NCI-H2227 treated with DMSO at 0.1 percent for 48 hours (cell line): ENCODE results near the gene KATNB1.
"Not testable (repeated sequence)": the region's sequence is repeated elsewhere in the genome, so short reads cannot be mapped to it uniquely, and the experiment has no call there.

Source experiments
- DNase-seq: peaks from one replicate; lab custom pipeline; 2025; lab: John Stamatoyannopoulos, UW

The KATNB1 gene

GRCh38 chr16:57773019-57773418, 37.4 kb downstream of the KATNB1 start:
- DNase-seq = no peak

DNA sequence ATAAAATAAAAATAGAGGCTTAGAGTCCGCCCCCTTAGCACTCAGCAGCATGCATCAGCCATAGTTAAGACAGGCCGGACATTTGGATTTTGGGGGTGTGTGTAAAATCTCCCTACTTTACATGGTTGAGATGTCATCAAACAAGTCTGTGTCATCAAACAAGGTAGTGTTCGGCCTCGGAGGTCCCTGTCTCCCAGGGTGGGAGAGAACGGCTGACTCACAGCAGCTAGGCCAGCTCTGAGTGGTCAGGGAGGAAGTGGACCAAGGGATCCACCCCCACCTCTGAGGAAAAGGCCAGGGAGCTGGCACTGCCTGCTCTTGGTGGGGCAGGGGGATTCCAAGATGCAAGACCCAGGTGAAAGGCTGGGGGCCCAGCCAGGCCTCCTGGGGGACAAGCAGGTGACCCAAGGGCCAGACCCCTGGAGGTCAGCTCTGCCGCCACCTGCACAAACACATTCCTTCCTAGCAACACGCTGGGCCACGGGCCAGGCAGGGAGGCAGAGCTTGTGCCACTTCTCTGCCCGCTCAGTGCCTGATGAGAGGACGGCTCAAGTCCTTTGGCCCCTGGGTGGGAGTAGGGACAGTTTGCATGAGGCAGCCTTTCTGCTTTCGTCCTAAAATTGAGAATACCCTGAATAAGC, 38.2 kb downstream of the KATNB1 start:
- no peak for DNase-seq

- DNase-seq = no peak
These were observed 39.2 kb downstream of the KATNB1 start for GRCh38 chr16:57774705-57775285.

GRCh38 chr16:57775661-57776469, 40.3 kb downstream of the KATNB1 start:
- no peak for DNase-seq

DNA sequence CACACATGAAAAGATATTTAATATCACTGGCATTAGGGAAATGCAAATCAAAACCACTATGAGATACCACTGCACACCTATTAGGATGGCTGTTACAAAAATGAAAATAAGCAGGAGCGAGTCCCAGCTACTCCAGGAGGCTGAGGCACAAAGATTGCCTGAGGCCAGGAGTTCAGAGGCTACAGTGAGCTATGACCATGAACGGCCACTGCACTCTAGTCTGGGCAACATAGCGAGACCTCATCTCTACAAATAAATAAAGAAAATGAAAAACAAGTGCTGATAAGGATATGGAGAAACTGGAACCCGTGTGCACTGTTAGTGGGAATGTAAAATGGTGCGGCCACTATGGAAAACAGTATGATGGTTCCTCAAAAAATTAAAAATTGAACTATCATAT, 43.1 kb downstream of the KATNB1 start:
- DNase-seq = no peak

DNA sequence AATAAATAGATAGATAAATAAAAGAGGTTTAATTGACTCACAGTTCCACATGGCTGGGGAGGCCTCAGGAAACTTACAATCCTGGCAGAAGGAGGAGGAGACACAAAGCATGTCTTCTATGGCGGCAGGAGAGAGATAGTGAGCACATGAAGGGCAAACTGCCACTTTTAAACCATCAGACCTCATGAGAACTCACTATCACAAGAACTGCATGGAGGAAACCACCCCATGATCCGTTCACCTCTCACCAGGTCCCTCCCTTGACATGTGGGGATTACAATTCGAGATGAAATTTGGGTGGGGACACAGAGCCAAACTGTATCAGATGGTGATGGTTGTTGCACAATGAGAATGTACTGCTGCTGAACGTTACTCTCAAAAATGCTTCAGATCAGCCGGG, 44.3 kb downstream of the KATNB1 start:
- DNase-seq = not testable (repeated sequence)

DNA sequence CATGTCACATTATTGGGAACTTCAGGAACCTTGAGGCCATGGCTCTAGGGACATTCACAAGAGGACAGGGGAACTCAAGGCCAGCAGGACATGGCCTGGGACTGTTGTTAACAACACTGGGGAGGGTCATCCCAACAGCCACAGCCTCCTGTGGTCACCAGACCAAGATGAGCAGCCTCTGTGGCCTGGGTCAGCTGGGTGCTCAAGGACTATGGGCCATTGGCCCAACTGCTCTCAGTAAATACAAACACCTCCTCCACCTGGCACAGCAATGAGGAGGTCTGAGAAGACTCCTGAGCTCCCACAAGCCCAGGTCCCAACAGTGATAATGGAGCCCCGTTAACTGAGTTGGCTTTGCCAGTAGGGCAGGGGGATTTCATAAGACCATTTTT, 45.8 kb downstream of the KATNB1 start:
- DNase-seq = no peak

- DNase-seq = no peak
These were observed 46.4 kb downstream of the KATNB1 start for GRCh38 chr16:57781741-57782606.

- not testable (repeated sequence) for DNase-seq
These were observed 47.1 kb downstream of the KATNB1 start for GRCh38 chr16:57782607-57783055.

GRCh38 chr16:57783116-57783515, 47.5 kb downstream of the KATNB1 start:
- no peak for DNase-seq

GRCh38 chr16:57783883-57784282, 48.3 kb downstream of the KATNB1 start:
- no peak for DNase-seq

DNA sequence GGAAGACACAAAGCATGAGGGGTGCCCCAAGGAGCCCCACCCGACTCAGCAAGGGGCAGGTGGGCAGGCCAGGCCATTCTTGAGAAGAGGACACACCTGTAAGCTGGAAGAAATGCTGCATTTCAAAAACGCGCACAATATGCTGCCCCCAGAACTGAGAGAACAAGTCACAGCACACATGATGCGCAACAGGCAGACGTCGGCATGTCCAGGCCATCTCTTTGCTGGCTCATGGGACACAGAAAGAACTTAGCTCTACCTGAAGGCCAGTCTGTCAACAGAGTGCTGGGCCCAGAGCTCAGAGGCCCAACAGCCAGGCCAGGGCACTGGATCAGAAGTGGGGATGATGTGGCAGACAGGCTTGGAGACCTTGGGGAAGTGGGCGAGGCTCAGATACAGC, 48.8 kb downstream of the KATNB1 start:
- no peak for DNase-seq

GRCh38 chr16:57785385-57785784, 49.8 kb downstream of the KATNB1 start:
- DNase-seq = no peak

GRCh38 chr16:57785924-57786323, 50.4 kb downstream of the KATNB1 start:
- DNase-seq = no peak

GRCh38 chr16:57786632-57787518, 51.3 kb downstream of the KATNB1 start:
- DNase-seq = no peak

GRCh38 chr16:57787519-57787905, 51.9 kb downstream of the KATNB1 start:
- DNase-seq = no peak

DNA sequence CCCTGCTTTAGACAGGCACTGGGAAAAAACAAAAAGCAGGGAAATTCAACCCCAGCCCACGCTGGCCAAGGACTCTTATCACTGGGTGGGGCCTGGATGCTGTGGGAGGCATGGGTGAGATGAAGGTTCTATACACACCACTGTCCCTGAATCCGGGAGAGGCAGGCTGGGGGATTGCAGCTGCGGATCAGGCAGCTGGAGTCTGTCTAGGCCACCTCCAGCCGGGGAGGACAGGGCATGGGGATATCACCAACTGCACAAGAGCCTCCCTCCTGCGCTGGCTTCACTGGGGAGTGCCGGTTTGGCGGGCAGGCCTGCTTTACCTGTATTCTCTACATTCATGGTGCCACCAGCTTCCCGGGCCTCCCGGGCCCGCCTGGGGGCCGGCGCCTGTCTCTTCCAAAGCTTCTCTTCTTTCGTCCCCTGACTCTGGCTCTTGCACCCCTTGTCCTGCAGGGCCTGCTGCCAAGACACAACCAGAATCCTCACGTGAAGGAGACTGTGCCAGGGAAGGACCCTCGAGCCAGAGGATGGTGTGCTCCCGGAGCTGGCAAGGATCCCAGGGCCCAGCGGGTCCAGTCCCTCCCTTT, 52.8 kb downstream of the KATNB1 start:
- DNase-seq = no peak

- no peak for DNase-seq
These were observed 53.4 kb downstream of the KATNB1 start for GRCh38 chr16:57788951-57789350.

DNA sequence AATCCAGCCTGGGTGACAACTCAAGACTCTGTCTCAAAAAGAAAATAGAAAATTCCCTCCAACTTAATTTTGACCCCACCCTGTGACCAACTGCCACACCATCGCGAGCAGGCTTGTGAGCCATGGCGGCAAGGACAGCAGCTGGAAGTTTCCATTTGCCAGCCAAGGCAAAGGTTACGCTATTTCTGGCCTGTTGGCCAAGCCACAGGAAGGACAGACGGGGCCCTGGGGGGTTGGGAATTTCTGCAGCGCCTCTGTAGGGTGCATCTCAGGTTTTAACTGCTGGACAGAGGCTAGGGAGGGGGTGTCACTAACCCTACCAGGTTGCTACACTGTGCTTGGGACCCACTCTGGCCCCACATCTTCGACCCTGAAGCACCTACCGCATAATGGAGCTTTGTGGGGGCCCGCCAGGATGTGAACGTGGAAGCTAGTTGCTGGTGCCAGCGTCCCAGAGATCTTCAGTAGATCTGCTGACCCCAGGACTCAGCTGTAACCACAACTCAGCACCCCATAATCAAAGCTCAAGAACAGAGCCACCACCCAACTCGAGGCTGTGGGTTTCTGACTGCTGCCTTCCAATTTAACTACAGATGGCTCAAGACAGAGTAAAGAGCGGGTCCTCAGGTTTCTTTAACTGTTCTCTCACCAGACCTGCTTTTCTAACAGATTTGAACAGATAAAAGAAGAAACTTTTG, 55.8 kb downstream of the KATNB1 start:
- no peak for DNase-seq

- no peak for DNase-seq
These were observed 56.4 kb downstream of the KATNB1 start for GRCh38 chr16:57791893-57792461.
